Astrocyte of the cerebellum (primary cell): ENCODE data around the gene TTI1.

Experiments
- DNase-seq: peaks from one replicate; pipeline ENCODE4 v3.0.0-alpha.2; 2011; ENCODE audit warnings: low read depth
- H3K4me3 ChIP-seq: 2 replicates; pipeline ENCODE4 v1.5.1; 2011; ENCODE audit warnings: mild to moderate bottlenecking, low read depth, low read length, moderate library complexity
- in situ Hi-C: cut with HindIII; loops from 2 replicates; pipeline ENCODE4 v1.10.0; 2017; ENCODE audit warnings: low sequenced_read_pairs
- TF ChIP-seq, protein P1 (sequence below): IDR thresholded peaks from 2 replicates; pipeline ENCODE4 v1.5.1; 2012; ENCODE audit warnings: low read length, low read depth, moderate library complexity, mild to moderate bottlenecking; ENCODE audit errors: missing control alignments

TTI1 gene

DNA sequence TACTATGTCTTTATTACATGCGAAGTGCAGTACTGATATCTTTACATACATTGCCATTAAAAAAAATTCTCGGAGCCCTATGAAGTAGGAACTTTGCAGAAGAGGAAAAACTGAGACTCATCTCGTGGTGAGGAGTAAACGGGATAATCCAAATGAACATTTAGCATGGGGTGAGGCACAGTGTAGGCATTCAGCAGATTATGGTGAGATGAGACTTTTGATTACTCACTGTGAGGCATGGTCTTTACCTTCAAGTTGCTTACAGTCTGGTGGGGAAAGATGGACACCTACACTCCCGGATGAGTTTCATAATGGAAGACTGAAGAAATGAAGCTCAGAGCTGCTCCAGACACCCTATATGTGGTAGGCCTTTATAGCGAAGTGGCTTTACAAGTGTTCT, 1.7 kb upstream of the TTI1 start:
- peak overlapping the region; percentile 83 for H3K4me3 ChIP-seq
- in situ Hi-C loops: loop anchor here (25.0 kb wide), 1 partner anchor 448 kb away; no protein-coding TSS in a partner anchor
- DNase-seq: no peak
- TF ChIP-seq, protein P1, sequence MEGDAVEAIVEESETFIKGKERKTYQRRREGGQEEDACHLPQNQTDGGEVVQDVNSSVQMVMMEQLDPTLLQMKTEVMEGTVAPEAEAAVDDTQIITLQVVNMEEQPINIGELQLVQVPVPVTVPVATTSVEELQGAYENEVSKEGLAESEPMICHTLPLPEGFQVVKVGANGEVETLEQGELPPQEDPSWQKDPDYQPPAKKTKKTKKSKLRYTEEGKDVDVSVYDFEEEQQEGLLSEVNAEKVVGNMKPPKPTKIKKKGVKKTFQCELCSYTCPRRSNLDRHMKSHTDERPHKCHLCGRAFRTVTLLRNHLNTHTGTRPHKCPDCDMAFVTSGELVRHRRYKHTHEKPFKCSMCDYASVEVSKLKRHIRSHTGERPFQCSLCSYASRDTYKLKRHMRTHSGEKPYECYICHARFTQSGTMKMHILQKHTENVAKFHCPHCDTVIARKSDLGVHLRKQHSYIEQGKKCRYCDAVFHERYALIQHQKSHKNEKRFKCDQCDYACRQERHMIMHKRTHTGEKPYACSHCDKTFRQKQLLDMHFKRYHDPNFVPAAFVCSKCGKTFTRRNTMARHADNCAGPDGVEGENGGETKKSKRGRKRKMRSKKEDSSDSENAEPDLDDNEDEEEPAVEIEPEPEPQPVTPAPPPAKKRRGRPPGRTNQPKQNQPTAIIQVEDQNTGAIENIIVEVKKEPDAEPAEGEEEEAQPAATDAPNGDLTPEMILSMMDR: no peak

DNA sequence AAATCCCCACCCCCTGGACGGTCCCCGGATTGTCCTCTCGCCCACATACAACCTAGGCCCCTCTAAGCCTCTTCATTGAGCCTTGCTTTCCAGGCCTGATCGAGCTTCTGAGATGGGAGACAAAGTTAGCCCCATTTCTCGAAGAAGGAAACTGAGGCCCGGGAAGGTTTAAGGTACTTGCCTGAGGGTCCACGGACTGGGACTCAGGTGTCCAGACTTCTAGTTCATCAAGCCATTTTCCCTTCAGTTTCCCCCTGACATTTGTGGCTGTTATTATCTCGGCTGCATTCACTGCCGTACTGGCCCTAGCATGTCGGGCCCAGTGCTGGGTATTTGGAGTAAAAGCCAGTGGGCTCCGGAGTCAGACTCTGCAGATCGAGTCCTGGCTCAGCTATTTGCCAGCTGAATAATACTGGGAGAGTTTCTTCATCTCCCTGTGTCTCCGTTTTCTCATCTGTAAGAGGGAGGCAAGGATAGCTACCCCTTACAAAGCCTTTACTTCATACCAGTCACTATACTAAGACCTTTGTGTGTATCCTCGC, 923 bp upstream of the TTI1 start:
- no peak for DNase-seq
- TF ChIP-seq, protein P1: no peak
- in situ Hi-C loops: loop anchor here (25.0 kb wide), 1 partner anchor 447 kb away; no protein-coding TSS in a partner anchor
- H3K4me3 ChIP-seq: peak overlapping the region; percentile 83

DNA sequence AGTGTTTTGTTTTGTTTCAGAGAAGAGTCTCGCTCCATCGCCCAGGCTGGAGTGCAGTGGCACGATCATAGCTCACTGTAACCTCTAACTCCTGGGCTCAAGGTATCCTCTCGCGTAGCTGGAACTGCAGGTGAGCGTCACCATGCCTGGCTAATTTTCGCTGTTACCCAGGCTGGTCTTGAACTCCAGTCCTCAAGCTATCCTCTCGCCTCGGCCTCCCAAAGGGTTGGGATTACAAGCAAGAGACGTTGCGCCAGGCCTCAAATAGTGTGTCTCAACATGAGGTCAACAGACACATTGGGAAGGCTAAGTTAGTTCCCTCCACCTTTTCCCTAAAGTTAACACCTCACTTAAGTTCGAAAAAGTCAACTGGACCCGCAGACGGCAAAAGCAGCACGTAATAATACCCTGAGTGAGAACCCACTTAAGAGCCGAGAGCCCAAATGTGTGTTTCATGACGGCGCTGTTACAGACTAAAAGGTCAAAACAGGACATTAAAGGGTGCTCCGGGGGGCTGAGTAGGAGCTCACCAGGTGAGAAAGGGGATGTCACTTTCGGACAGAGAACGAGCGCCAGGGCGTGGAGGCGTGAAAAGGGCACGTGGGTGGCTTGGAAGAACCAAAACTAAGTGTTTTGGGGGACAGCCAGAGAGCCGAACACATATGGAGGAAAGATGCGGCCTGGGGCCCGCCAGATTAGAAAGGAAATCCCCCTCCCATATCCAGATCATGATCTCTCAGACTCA, 499 bp downstream of the TTI1 start:
- in situ Hi-C loops: loop anchor here (25.0 kb wide), 1 partner anchor 445 kb away; no protein-coding TSS in a partner anchor
- no peak for DNase-seq
- TF ChIP-seq, protein P1: no peak
- peak overlapping the region; percentile 83 for H3K4me3 ChIP-seq

DNA sequence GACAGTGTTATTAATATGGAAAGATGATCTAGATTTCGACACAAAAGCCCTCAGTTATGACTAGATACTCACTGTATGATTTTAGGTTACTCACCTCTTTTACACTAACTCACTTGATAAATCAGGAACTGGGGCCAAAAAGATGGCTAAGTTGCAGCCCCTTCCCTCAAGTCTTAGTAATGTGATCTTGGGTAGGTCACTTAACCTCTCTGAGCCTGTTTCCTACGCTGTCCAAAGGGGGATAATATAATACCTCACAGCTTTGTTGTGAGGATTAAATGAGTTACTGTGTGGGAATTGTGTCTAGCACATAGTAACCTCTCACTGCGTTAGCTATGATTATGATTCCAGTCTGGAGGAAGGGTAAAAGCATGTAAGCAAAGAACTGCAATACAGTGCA, 1.3 kb downstream of the TTI1 start:
- H3K4me3 ChIP-seq: no peak overlapping the region
- DNase-seq: no peak
- in situ Hi-C loops: loop anchor here (25.0 kb wide), 1 partner anchor 445 kb away; no protein-coding TSS in a partner anchor
- TF ChIP-seq, protein P1: no peak

DNA sequence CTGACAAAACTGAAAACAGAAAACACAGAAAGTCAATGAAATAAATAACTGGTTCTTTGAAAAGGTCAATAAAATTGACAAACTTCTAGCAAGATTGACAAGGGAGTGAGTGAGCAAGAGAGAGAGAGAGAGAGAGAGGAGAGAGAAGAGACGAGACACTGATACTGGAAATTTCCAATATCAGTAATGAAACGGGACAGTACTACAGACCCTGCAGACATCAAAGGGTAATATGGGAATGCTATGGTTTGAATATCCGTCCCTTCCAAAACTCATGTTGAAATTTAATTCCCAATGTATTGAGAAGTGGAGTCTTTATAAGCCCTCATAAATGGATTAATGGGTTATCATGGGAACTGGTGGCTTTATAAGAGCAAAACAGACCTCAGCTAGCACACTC, 3.8 kb downstream of the TTI1 start:
- H3K4me3 ChIP-seq: no peak overlapping the region
- no peak for DNase-seq
- in situ Hi-C loops: loop anchor here (25.0 kb wide), 1 partner anchor 442 kb away; no protein-coding TSS in a partner anchor
- TF ChIP-seq, protein P1: no peak

DNA sequence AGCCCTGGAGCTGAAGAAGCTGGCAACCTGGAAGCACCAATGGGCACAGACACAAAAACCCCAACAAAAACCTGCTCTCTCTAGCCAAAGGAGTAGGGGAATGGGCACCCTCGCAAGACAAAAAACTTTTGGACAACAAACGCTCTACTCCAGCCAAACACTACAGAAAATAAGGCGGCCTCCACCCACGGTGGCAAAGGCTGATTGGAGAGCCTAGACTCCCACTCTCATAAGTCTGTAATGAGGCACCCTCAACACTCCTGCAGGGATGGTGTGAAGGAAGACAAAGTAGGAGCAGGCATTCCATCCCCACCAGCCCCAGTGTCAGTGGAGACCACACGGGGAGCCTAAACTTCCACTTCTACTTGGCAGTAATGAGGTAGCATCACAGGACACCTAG, 8.8 kb downstream of the TTI1 start:
- in situ Hi-C loops: no loop called here
- DNase-seq: no peak
- H3K4me3 ChIP-seq: no peak overlapping the region
- TF ChIP-seq, protein P1: no peak
